Measurements from ENCODE around the gene OR10A4.
"Not testable (repeated sequence)": the region's sequence is repeated elsewhere in the genome, so short reads cannot be mapped to it uniquely, and the experiment has no call there.

Gene OR10A4

GRCh38 chr11:6895010-6895409 is 18.6 kb downstream of the OR10A4 start:
- no peak for DNase-seq (ENCODE audit: low read depth in 3 of 3)

DNA sequence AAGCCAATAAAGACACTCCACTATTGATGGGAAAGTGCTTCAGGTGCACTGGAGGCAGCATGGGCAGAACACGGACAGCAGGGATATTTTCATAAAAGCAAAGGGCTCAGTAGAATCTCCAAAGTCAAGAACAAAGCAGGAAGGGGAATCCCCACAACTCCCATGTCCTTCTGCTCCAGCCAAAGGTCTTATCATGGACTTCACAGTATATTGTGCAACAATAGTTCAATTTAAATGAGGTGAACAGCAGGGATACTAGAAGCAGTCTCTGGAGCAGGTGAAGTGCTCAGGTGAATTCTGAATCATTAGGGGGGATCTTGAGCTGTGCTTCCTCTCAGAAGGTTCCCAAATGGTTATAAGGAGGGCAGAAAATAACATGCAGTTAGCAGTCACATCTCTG is 22.5 kb downstream of the OR10A4 start:
- DNase-seq (ENCODE audit: low read depth in 3 of 3) = no peak

GRCh38 chr11:6900327-6900999 is 24.0 kb downstream of the OR10A4 start:
- DNase-seq (ENCODE audit: low read depth in 3 of 3) = no peak

- not testable (repeated sequence) for DNase-seq (ENCODE audit: low read depth in 3 of 3)
Observed at GRCh38 chr11:6904804-6905203, 28.4 kb downstream of the OR10A4 start.

DNA sequence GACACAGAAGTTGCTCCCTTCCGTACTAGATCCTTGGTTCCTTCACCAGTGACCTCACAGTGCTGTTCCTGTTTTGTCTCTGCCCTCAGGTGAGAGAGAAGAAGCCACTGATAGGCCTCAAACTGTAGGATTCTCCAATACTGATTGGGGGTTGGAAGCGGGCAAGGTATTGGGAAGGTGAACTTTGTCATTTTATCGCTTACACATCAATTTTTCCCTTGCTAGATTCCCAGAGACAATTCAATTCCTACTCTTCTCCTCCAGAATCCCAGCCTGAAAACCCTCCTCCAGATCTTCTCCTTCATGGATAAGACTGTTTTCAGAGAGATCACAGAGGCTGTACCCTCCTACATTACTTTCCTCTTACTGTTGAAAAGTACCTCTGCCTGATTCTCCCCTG is 35.0 kb downstream of the OR10A4 start:
- no peak for DNase-seq (ENCODE audit: low read depth in 3 of 3)

DNA sequence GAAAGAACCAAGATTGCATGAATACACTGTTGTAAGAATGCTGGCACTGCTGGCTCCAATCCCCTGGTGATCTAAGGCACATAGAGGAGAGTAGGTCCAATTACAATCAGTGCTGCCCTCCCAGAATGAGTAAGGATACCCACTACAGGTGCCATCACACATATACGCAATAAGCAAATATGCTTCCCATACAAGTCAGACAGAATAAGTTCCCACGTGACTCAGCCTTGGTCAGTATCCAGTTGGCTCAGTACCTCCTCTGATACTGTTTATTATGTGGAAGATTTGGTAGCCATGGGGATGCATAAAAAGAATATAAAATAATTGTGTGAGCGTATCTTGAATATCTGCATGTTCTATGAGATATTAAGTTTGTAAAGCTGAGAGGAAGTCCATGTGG is 35.5 kb downstream of the OR10A4 start:
- no peak for DNase-seq (ENCODE audit: low read depth in 3 of 3)

DNA sequence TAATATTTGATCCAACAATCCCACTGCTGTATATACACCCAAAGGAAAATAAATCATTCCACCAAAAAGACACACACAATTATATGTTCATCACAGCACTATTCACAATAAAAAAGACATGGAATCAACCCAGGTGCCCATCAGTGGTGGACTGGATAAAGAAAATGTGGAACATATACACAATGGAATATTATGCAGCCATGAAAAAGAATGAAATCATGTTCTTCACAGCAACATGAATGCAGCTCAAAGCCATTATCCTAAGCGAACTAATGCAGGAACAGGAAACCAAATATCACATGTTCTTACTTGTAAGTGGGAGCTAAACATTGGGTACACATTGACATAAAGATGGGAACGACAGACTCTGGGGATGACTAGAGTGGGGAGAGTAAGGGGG is 43.3 kb downstream of the OR10A4 start:
- DNase-seq (ENCODE audit: low read depth in 3 of 3) = no peak

GRCh38 chr11:6920702-6921101 is 44.3 kb downstream of the OR10A4 start, which contains the start of gene OR2D3:
TSS of gene OR2D3 (plus strand) at chr11:6921002. CDS start at chr11:6921002, 0 bp downstream.
- no peak for DNase-seq (ENCODE audit: low read depth in 3 of 3)

DNA sequence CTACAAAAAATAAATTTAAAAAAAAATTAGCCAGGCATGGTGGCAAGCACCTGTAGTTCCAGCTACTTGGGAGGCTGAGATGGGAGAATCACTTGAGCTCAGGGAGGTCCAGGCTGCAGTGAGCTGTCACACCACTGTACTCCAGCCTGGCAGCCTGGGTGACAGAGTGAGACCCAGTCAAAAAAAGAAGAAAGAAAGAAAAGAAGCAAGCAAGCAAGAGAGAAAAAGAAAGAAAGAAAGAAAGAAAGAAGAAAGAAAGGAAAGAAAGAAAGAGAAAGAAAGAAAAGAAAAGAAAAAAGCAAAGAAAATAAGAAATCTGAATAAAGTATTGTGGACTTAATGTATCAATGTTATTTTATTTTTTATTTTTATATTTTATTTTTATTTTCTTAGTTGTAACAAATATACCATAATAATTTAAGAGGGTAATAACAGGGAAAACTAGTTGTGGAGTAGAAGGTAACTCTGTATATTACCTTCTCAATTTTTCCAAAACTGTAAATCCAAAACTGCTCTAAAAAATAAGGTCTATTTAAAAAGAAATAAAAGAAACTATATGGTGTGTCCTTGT is 48.7 kb downstream of the OR10A4 start:
- no peak for DNase-seq (ENCODE audit: low read depth in 3 of 3)

GRCh38 chr11:6925636-6926207 is 49.3 kb downstream of the OR10A4 start:
- no peak for DNase-seq (ENCODE audit: low read depth in 3 of 3)

GRCh38 chr11:6926208-6927029 is 50.0 kb downstream of the OR10A4 start, which contains the start of gene ZNF215:
TSS of gene ZNF215 (plus strand) at chr11:6926426. CDS start at chr11:6932273, 5,847 bp downstream.
- peak in 1 of 3 experiments; percentile 8 for DNase-seq (ENCODE audit: low read depth in 3 of 3)

DNA sequence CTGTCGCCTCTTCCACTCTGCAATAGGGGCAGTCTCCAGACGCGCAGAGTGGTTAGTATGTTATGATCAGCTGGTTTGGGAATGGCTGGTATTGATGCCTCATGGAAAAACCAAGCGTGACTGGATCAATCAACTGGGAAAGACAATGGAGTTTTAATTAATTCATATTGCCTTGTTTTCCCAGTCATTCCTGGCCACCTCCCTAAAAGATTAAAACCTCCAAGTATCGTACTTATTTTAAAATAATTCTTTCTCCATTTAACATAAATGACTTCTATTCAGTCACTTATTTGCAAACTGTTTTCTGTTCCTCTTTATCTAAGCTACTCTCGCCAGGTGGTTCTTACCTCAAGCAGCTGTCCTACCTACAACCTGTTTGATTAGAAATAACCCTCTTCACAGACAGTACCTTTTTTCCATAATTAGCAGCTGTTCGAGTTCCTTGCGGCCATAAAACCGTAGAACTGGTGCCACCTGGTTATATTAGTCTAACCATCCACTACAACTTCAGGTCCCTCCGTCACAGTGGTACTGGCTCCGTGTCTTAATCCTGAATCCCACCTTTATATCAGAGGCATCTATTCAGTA is 50.7 kb downstream of the OR10A4 start:
- DNase-seq (ENCODE audit: low read depth in 3 of 3) = no peak
